HG03095 (cell line): Measurements from ENCODE around the gene CAPZA2.
"Not testable (repeated sequence)": the region's sequence is repeated elsewhere in the genome, so short reads cannot be mapped to it uniquely, and the experiment has no call there.

ENCODE experiments used
- ATAC-seq: cut with Tn5 transposase; IDR thresholded peaks from one replicate; pipeline ENCODE4 v1.9.1; 2021; ENCODE audit warnings: moderate library complexity; ENCODE audit not compliant: unreplicated experiment

The CAPZA2 gene

GRCh38 chr7:116862234-116862950 lies at the start of gene CAPZA2:
Gene CAPZA2 (plus strand): TSS chr7:116862587. CDS start chr7:116862612, 25 bp downstream.
- peak; percentile 87 for ATAC-seq

- no peak for ATAC-seq
Measured at GRCh38 chr7:116812860-116813259, 49.5 kb upstream of the CAPZA2 start.

- not testable (repeated sequence) for ATAC-seq
Measured at GRCh38 chr7:116813371-116813770, 49.0 kb upstream of the CAPZA2 start.

GRCh38 chr7:116815041-116815440 lies 47.3 kb upstream of the CAPZA2 start:
- ATAC-seq: no peak

- ATAC-seq: no peak
Measured at GRCh38 chr7:116820149-116820548, 42.2 kb upstream of the CAPZA2 start.

GRCh38 chr7:116821647-116822046 lies 40.7 kb upstream of the CAPZA2 start:
- not testable (repeated sequence) for ATAC-seq

GRCh38 chr7:116824449-116824848 lies 37.9 kb upstream of the CAPZA2 start:
- no peak for ATAC-seq

GRCh38 chr7:116828281-116828680 lies 34.1 kb upstream of the CAPZA2 start:
- ATAC-seq: no peak

GRCh38 chr7:116829041-116829440 lies 33.3 kb upstream of the CAPZA2 start:
- no peak for ATAC-seq

GRCh38 chr7:116829493-116829892 lies 32.9 kb upstream of the CAPZA2 start:
- no peak for ATAC-seq

- no peak for ATAC-seq
Measured at GRCh38 chr7:116832692-116833091, 29.7 kb upstream of the CAPZA2 start.

GRCh38 chr7:116834815-116835504 lies 27.4 kb upstream of the CAPZA2 start:
- ATAC-seq: no peak

GRCh38 chr7:116836048-116836447 lies 26.3 kb upstream of the CAPZA2 start:
- ATAC-seq: no peak

- no peak for ATAC-seq
Measured at GRCh38 chr7:116836911-116837310, 25.5 kb upstream of the CAPZA2 start.

- no peak for ATAC-seq
Measured at GRCh38 chr7:116837586-116837985, 24.8 kb upstream of the CAPZA2 start.

- no peak for ATAC-seq
Measured at GRCh38 chr7:116840256-116840655, 22.1 kb upstream of the CAPZA2 start.

GRCh38 chr7:116842371-116842770 lies 20.0 kb upstream of the CAPZA2 start:
- no peak for ATAC-seq

GRCh38 chr7:116843378-116843777 lies 19.0 kb upstream of the CAPZA2 start:
- no peak for ATAC-seq

GRCh38 chr7:116851175-116851574 lies 11.2 kb upstream of the CAPZA2 start:
- no peak for ATAC-seq

GRCh38 chr7:116851671-116852070 lies 10.7 kb upstream of the CAPZA2 start:
- ATAC-seq: no peak

GRCh38 chr7:116854132-116854531 lies 8.3 kb upstream of the CAPZA2 start:
- no peak for ATAC-seq

GRCh38 chr7:116857052-116857451 lies 5.3 kb upstream of the CAPZA2 start:
- no peak for ATAC-seq
